KG1 (cell line): ENCODE data around the gene PRAC2.

Experiments used
- DNase-seq: peaks from one replicate; lab custom pipeline; 2025; lab: John Stamatoyannopoulos, UW

PRAC2 gene

GRCh38 chr17:48720266-48721008 lies 2.5 kb upstream of the PRAC2 start:
- DNase-seq, result no peak

GRCh38 chr17:48721009-48721402 lies 2.0 kb upstream of the PRAC2 start:
- no peak for DNase-seq

- no peak for DNase-seq
Measured at GRCh38 chr17:48722201-48722907, 631 bp upstream of the PRAC2 start, which contains the start of gene PRAC1. PRAC1 (minus strand) TSS chr17:48722518; CDS start chr17:48722392, 126 bp downstream.

GRCh38 chr17:48723423-48724250 lies 652 bp downstream of the PRAC2 start:
- DNase-seq, result no peak

GRCh38 chr17:48724251-48725003 lies 1.4 kb downstream of the PRAC2 start:
- peak; percentile 41 for DNase-seq

- DNase-seq, result no peak
Measured at GRCh38 chr17:48725004-48725287, 2.0 kb downstream of the PRAC2 start.

GRCh38 chr17:48725288-48726064 lies 2.5 kb downstream of the PRAC2 start:
- no peak for DNase-seq

- DNase-seq, result no peak
Measured at GRCh38 chr17:48726114-48726915, 3.3 kb downstream of the PRAC2 start.

- DNase-seq, result no peak
Measured at GRCh38 chr17:48726916-48727286, 3.9 kb downstream of the PRAC2 start.

GRCh38 chr17:48727415-48728175 lies 4.6 kb downstream of the PRAC2 start:
- DNase-seq, result no peak

GRCh38 chr17:48728232-48729231 lies 5.5 kb downstream of the PRAC2 start, which contains the start of gene HOXB13:
HOXB13 (minus strand) TSS chr17:48728750; CDS start chr17:48728593, 157 bp downstream.
- no peak for DNase-seq

- no peak for DNase-seq
Measured at GRCh38 chr17:48729335-48730239, 6.6 kb downstream of the PRAC2 start.

- DNase-seq, result no peak
Measured at GRCh38 chr17:48730240-48730550, 7.2 kb downstream of the PRAC2 start.

GRCh38 chr17:48731355-48731754 lies 8.4 kb downstream of the PRAC2 start:
- DNase-seq, result no peak

GRCh38 chr17:48732688-48733629 lies 10.0 kb downstream of the PRAC2 start:
- DNase-seq, result no peak

- DNase-seq, result no peak
Measured at GRCh38 chr17:48733632-48734328, 10.8 kb downstream of the PRAC2 start.
